MM.1S (cell line): Measurements from ENCODE around the gene DPCD.

Source experiments
- DNase-seq: peaks from one replicate; pipeline ENCODE4 v3.0.0-alpha.2; 2015
- H2AFZ ChIP-seq: fragments of 300-600 bp; sonication (generic); 2 replicates; pipeline ENCODE4 v1.6.0; 2016; ENCODE audit warnings: antibody characterized with exemption, low read length
- H3F3A ChIP-seq: fragments of 300-600 bp; sonication (generic); 2 replicates; pipeline ENCODE4 v1.6.1; 2016; ENCODE audit warnings: mild to moderate bottlenecking, antibody characterized with exemption, low read length, moderate library complexity, mixed read lengths; ENCODE audit not compliant: insufficient read depth
- H3K27ac ChIP-seq: fragments of 300-600 bp; sonication (generic); 2 replicates; pipeline ENCODE4 v1.5.1; 2016; ENCODE audit warnings: mild to moderate bottlenecking, low read length
- H3K27me3 ChIP-seq: fragments of 300-600 bp; sonication (generic); replicated peaks from 2 replicates; pipeline ENCODE4 v1.6.0; 2016; ENCODE audit warnings: low read length; ENCODE audit not compliant: insufficient read depth
- H3K36me3 ChIP-seq: fragments of 300-600 bp; sonication (generic); replicated peaks from 2 replicates; pipeline ENCODE4 v1.6.1; 2016; ENCODE audit warnings: mild to moderate bottlenecking, low read length, mixed read lengths; ENCODE audit not compliant: insufficient read depth
- H3K4me1 ChIP-seq: fragments of 300-600 bp; sonication (generic); 2 replicates; pipeline ENCODE4 v1.6.1; 2016; ENCODE audit warnings: low read length, mixed read lengths
- H3K4me2 ChIP-seq: fragments of 300-600 bp; sonication (generic); 2 replicates; pipeline ENCODE4 v1.6.0; 2016; ENCODE audit warnings: low read depth, low read length
- H3K4me3 ChIP-seq: fragments of 300-600 bp; sonication (generic); 2 replicates; pipeline ENCODE4 v1.5.1; 2016; ENCODE audit warnings: low read length, mixed read lengths
- H3K79me2 ChIP-seq: fragments of 300-600 bp; sonication (generic); 2 replicates; pipeline ENCODE4 v1.6.1; 2016; ENCODE audit warnings: mixed run types, low read length, mixed read lengths
- H3K9ac ChIP-seq: fragments of 300-600 bp; sonication (generic); 2 replicates; pipeline ENCODE4 v1.6.1; 2016; ENCODE audit warnings: low read length, mixed read lengths
- H3K9me2 ChIP-seq: fragments of 300-600 bp; sonication (generic); replicated peaks from 2 replicates; pipeline ENCODE4 v1.6.1; 2016; ENCODE audit warnings: mild to moderate bottlenecking, low read length, mixed read lengths; ENCODE audit not compliant: insufficient read depth
- H3K9me3 ChIP-seq: fragments of 300-600 bp; sonication (generic); replicated peaks from 2 replicates; pipeline ENCODE4 v1.6.1; 2016; ENCODE audit warnings: mild to moderate bottlenecking, low read length, mixed read lengths; ENCODE audit not compliant: insufficient read depth
- H4K20me1 ChIP-seq: fragments of 300-600 bp; sonication (generic); 2 replicates; pipeline ENCODE4 v1.6.1; 2016; ENCODE audit warnings: mild to moderate bottlenecking, low read length, moderate library complexity, mixed read lengths; ENCODE audit not compliant: insufficient read depth
- EZH2 ChIP-seq: fragments of 300-600 bp; sonication (generic); optimal IDR thresholded peaks from 2 replicates; pipeline ENCODE3; 2017; ENCODE audit warnings: low read depth, mild to moderate bottlenecking, antibody characterized with exemption, low read length, mixed read lengths
- EZH2phosphoT487 ChIP-seq: fragments of 300-600 bp; sonication (generic); IDR thresholded peaks from 2 replicates; pipeline ENCODE4 v1.6.1; 2018; ENCODE audit warnings: antibody characterized with exemption, low read length
- TF ChIP-seq, protein P1 (sequence below): fragments of 300-600 bp; sonication (generic); IDR thresholded peaks from 2 replicates; pipeline ENCODE4 v1.5.1; 2016; ENCODE audit warnings: antibody characterized with exemption, low read length, mixed read lengths

Gene DPCD

DNA sequence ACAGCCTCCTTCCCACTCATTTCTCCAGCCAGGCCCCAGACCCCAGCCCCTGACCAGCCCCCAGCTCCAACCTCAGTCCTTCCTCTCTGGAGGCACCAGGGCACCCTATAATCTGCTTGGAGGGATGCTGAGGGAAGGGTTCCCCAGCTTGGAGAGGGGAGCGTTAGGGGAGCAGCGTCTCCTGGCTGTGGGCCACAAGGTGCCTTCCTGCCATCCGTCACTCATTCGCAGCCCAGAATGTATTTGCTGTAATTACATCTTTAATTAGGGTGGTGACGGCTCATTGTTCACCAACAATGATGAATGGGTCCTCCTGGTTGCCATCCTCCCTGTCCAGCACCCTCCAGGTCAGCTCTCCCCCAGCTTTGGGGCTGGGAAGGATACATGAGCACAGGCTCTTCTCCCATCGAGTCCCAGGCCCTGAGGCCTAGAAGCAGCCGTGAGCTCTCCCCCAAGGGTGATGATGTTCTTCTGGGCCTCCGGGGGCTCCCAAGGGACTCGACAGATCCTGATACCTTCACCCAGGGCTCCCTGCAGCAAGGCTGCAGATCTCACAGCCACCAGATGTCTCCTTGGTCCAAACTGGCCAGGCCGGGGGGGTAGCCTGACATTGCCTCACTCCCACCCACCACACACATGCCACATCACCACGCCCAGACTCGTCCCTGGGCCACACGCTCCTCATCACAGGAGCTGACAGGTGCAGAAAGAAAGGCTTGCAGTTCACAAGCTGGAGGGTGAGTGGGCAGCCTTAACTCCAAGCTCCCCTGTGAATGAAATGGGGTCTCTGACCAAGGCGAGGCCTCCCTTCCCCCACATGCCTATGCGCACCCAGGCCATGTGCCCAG lies 26.8 kb upstream of the DPCD start:
- H3K36me3 ChIP-seq: no peaks in the 10 kb centered on the region
- no peaks in the 10 kb centered on the region for H3K79me2 ChIP-seq
- H3K9me2 ChIP-seq: no peaks in the 10 kb centered on the region
- H4K20me1 ChIP-seq: no peaks in the 10 kb centered on the region
- no peaks in the 10 kb centered on the region for H3K9me3 ChIP-seq
- H3K4me1 ChIP-seq: peaks cover 10% of the 10 kb centered on the region
- H3K27ac ChIP-seq: no peak overlapping the region
- no peak overlapping the region for H3K9ac ChIP-seq
- H2AFZ ChIP-seq: no peak overlapping the region
- no peak overlapping the region for H3K4me2 ChIP-seq
- no peaks in the 10 kb centered on the region for H3F3A ChIP-seq
- no peak overlapping the region for H3K4me3 ChIP-seq
- no peak for DNase-seq
- TF ChIP-seq EZH2phosphoT487 (no peak), EZH2 (no peak)
- TF ChIP-seq, protein P1, sequence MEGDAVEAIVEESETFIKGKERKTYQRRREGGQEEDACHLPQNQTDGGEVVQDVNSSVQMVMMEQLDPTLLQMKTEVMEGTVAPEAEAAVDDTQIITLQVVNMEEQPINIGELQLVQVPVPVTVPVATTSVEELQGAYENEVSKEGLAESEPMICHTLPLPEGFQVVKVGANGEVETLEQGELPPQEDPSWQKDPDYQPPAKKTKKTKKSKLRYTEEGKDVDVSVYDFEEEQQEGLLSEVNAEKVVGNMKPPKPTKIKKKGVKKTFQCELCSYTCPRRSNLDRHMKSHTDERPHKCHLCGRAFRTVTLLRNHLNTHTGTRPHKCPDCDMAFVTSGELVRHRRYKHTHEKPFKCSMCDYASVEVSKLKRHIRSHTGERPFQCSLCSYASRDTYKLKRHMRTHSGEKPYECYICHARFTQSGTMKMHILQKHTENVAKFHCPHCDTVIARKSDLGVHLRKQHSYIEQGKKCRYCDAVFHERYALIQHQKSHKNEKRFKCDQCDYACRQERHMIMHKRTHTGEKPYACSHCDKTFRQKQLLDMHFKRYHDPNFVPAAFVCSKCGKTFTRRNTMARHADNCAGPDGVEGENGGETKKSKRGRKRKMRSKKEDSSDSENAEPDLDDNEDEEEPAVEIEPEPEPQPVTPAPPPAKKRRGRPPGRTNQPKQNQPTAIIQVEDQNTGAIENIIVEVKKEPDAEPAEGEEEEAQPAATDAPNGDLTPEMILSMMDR: no peak
- H3K27me3 ChIP-seq: no peaks in the 10 kb centered on the region

DNA sequence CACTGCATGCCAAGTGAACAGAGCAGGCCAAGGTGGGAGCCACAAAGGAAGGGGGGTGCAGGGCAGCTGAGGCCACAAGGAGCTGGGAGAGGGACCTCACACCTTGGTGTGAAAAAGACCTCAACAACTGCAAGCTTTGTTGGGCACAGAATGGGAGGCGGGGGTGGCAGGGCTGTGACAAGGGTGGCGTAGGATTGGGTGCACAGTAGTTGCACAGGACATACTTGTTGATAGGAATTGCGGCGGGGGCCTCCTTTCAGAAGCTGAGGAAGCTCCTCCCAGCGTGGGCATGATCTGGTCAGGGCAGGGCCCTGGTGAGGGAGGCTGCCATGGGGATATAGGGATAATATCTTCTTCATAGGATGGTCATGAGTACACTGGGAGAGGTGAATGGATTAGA lies 25.9 kb upstream of the DPCD start:
- Histone ChIP-seq H2AFZ (no peak overlapping the region), H3K4me3 (no peak overlapping the region)

GRCh38 chr10:101563007-101563406 lies 25.1 kb upstream of the DPCD start:
- H3K4me2 ChIP-seq: no peak overlapping the region
- peaks cover 8% of the 10 kb centered on the region for H3K4me1 ChIP-seq
- H2AFZ ChIP-seq: no peak overlapping the region
- no peaks in the 10 kb centered on the region for H3K9me3 ChIP-seq
- TF ChIP-seq, protein P1: no peak
- no peaks in the 10 kb centered on the region for H3K27me3 ChIP-seq
- H3K27ac ChIP-seq: no peak overlapping the region
- no peak overlapping the region for H3K9ac ChIP-seq
- H3K36me3 ChIP-seq: no peaks in the 10 kb centered on the region
- H3K79me2 ChIP-seq: no peaks in the 10 kb centered on the region
- H3F3A ChIP-seq: no peaks in the 10 kb centered on the region
- DNase-seq: no peak
- no peak overlapping the region for H3K4me3 ChIP-seq
- no peaks in the 10 kb centered on the region for H4K20me1 ChIP-seq
- H3K9me2 ChIP-seq: no peaks in the 10 kb centered on the region

More for the DNA sequence above, 25.9 kb upstream of the DPCD start:
- Histone ChIP-seq H3K36me3 (no peaks in the 10 kb centered on the region), H3K4me1 (peaks cover 10% of the 10 kb centered on the region), H3F3A (no peaks in the 10 kb centered on the region), H3K9me3 (no peaks in the 10 kb centered on the region), H3K79me2 (no peaks in the 10 kb centered on the region), H3K27ac (no peak overlapping the region), H3K9me2 (no peaks in the 10 kb centered on the region), H3K4me2 (no peak overlapping the region), H3K27me3 (no peaks in the 10 kb centered on the region), H4K20me1 (no peaks in the 10 kb centered on the region), H3K9ac (no peak overlapping the region)
- no peak for DNase-seq
- TF ChIP-seq, protein P1: no peak
